GM18526 (cell line): ENCODE data around the gene ST6GALNAC2.

ENCODE experiments used
- POLR2A ChIP-seq: IDR thresholded peaks from 3 replicates; pipeline ENCODE4 v1.6.1; 2011; ENCODE audit not compliant: insufficient read length; ENCODE audit errors: extremely low read depth

ST6GALNAC2 gene

DNA sequence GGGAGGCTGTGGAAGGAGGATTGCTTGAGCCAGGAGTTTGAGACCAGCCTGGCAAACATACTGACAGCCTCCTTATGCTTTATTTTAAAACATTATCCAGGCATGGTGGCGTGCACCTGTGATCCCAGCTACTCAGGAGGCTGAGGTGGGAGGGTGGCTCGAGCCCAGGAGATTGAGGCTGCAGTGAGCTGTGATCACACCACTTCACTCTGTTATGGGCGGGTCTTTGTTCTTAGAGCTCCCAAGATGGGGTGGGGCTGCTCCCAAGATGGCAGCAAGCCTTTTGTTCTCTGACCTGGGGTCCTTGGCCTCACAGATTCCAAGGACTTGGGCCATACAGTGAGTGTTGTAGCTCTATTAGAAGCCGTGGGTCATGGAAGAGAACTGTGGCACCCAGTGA lies 26.1 kb upstream of the ST6GALNAC2 start:
- no peak for TF ChIP-seq POLR2A

GRCh38 chr17:76601065-76601464 lies 15.4 kb upstream of the ST6GALNAC2 start:
- TF ChIP-seq POLR2A: no peak

DNA sequence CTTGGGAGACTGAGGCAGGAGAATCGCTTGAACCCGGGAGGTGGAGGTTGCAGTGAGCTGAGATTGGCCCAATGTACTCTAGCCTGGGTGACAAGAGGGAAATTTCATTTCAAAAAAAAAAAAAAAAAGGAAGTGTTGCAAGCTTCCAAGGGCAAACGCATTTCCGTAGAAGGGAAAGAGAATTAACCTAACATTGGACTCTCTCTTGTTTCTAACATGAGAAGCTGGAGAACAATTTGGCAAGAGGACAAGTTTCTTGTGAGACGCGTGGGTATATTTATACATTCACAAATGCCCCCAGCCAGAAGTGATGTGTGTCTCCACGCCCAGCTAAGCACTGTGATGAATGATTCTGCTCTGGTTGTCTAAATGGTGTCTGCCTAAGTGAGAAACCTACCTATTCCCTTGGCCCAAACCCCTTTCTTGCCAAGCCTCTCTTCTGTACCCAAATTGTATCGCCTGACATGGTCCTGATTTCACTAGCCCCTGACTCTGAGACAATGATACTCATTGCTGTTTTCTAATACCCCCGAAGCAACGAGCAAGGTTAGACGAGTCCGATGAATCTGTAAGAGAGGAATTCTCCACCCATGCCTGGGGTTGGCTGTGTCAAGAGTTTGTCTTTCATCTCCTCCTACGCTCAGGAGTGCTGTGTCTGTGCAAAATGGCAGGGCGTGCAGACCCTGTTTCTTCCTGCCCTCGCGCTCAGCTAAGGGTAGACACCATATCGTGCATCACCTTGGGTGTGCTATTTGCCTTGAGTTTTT lies 14.2 kb upstream of the ST6GALNAC2 start:
- TF ChIP-seq POLR2A: no peak

DNA sequence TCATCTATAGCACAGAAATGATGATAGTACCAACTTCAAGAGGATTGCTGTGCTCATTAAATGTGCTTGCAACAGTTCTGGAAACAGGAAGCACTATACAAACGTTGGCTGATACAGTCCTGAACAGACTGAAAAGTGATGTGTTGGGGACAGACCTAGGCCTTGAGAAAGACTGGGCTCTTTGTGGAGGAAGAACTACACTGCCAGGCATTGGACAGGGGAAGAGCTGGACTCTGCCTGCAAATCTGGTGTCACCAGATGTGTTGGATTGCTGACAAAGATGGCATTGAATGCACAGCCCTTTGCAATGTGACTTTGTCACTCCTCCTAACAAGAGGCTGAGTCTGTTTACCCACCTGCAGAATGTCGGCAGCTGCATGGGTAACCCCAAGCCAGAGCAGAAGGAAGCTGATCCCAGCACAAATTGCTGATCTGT lies 12.4 kb upstream of the ST6GALNAC2 start:
- TF ChIP-seq POLR2A: no peak

- no peak for TF ChIP-seq POLR2A
Observed at GRCh38 chr17:76597156-76598003, 11.7 kb upstream of the ST6GALNAC2 start.

- no peak for TF ChIP-seq POLR2A
Observed at GRCh38 chr17:76594690-76595089, 9.0 kb upstream of the ST6GALNAC2 start.

GRCh38 chr17:76593959-76594358 lies 8.3 kb upstream of the ST6GALNAC2 start:
- TF ChIP-seq POLR2A: no peak

DNA sequence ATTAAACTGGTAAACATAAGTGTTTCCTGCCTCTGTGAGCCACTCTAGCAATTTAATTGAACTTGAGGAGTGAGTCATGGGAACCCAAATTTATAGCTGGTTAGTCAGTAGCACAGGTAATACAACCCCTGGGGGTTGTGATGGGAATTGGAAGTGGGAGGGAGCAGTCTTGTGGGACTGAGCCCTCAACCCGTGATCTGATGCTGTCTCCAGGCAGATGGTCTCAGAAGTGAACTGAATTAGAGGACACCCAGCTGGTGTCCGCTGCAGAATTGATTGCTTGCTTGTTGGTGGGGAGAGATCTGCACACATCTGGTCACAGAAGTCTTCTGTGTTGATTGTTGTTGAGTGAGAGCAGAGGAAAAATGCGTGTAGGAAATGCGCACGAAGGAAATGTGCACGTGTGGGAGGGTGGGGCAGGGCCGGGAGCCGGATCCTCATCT lies 7.7 kb upstream of the ST6GALNAC2 start:
- no peak for TF ChIP-seq POLR2A

- no peak for TF ChIP-seq POLR2A
Observed at GRCh38 chr17:76588182-76588581, 2.5 kb upstream of the ST6GALNAC2 start.

DNA sequence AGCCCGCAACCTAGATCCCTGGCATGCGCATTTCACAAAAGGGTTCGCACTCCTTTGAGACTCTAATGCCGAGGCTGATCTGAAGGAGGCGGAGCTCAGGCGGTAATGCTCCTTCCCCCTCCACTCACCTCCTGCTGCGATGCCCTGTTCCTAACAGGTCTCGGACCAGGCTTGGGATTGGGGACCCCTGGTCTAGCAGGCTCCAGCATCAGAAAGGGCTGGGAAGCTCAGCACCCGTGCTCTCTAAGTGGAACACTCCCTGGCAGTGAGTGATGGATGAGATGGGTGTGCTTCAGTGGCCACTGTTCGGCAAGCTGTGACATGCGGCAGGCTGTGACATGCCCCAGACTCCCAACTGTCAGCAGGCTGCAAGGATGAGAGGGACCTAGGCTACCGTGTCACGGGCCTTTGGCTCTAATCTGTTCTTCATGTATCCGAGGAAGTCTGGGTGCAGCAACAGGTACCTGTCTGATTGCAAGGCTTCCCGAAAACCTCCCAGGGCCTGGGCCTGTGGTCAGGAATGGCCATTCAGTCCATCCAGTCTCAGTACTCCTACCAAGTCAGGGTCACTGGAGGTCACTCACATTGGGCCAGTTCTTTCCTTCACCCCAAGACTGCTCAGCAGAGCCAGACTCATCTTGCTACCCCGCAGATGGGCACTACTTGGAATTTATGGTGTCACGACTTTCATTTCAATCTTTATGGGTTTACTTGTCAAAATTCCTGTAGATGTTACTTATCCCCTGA lies 1.3 kb upstream of the ST6GALNAC2 start:
- no peak for TF ChIP-seq POLR2A

GRCh38 chr17:76585033-76585648 lies 519 bp downstream of the ST6GALNAC2 start:
- TF ChIP-seq POLR2A: no peak

DNA sequence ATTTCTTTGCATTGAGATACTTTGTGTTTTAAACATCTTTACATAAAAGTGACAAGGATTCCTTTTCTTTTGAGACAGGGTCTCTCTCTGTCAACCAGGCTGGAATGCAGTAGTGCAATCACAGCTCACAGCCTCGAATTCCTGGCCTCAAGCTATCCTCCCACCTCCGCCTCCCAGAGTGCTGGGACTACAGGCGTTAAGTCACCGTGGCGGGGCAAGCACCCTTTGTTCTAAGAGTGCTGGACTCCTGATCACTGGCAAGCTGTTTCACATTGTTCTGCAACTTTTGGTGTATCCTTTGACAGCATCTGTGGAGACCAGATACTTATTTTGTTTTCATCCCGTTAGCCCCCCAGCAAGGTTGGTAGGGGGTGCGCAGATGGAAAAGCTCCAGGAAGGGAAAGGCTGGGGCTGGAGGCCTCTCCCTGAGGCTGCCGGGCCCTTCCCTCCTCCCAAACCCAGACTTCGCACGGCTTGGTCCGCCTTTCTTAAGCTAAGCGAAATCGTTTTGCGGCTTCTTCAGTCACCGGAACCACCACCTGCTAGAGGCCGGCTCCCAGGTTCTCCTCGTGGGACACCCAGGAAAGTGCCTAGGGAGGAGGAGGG lies 1.1 kb downstream of the ST6GALNAC2 start:
- TF ChIP-seq POLR2A: no peak

DNA sequence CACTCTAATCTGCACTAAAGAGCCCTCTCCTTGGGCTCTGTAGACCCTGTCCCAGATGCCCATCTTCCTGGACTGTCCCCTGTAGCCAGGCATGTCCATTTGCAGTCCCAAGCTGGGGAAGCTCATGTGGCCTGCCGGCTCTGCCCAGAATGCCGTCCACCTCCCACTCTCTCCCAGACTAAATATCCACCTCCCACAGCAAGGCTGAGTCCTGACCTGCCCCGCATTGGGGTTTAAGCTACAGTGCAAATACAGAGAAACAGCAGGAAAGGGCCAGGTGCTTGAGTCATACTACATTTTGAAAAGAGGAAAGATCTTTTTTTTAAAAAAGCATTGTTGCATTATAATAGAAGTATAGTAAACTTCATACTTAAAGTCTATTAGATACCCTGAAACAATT lies 3.0 kb downstream of the ST6GALNAC2 start:
- no peak for TF ChIP-seq POLR2A

- TF ChIP-seq POLR2A: no peak
Observed at GRCh38 chr17:76581515-76581914, 4.1 kb downstream of the ST6GALNAC2 start.

- no peak for TF ChIP-seq POLR2A
Observed at GRCh38 chr17:76579281-76579680, 6.4 kb downstream of the ST6GALNAC2 start.
